ENCODE results near the gene PWWP2B.

Gene PWWP2B

DNA sequence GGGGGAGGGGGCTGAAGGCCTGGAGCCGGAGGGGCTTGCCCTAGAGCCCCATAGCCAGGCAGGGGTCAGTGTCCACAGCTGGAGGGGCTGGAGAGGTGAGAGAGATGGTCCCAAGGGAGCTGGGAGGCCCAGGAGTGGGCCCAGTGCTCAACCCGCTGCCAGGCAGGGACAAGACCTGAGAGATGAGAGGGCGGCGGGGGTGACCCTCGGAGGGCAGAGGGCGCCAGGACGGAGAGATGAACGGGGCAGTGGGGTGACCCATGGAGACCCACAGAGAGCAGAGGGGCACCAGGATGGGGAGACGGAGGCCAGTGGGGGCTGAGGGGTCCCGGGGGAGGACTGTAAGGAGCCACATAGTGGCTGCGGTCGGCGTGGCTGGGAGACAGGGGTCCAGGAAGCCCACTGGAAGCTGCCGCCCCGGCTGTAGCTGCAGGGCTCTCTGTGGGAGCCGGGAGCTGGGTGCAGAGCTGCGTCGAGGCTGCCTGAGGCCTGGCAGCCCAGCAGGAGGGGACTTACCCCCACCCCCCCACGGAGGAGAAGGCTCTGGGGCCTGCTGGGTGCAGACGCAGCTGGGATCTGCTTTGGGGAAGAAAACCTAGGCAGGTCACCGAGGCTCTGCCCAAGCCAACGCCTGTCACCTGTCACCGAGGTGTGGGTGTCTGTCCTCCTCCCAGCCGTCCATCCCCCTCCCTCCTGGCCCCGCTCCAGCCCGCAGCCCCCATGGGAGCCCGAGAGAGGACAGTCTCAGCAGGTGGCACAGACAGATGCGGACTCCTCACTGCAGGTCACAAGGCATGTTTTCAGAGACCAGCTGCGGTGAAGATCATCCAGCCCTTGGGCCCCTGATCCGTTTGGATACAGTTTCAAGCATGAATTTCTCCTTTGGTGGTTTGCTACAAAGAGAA, 25.1 kb downstream of the PWWP2B start:
- peak; percentile 52 for DNase-seq (ENCODE audit: low spot score)
- in situ Hi-C loops (cut with MboI; ENCODE audit: low pct_unique_long_range_greater_than_20kb, low sequenced_read_pairs, unreplicated experiment) = no loop called here
- TF ChIP-seq, protein P1, sequence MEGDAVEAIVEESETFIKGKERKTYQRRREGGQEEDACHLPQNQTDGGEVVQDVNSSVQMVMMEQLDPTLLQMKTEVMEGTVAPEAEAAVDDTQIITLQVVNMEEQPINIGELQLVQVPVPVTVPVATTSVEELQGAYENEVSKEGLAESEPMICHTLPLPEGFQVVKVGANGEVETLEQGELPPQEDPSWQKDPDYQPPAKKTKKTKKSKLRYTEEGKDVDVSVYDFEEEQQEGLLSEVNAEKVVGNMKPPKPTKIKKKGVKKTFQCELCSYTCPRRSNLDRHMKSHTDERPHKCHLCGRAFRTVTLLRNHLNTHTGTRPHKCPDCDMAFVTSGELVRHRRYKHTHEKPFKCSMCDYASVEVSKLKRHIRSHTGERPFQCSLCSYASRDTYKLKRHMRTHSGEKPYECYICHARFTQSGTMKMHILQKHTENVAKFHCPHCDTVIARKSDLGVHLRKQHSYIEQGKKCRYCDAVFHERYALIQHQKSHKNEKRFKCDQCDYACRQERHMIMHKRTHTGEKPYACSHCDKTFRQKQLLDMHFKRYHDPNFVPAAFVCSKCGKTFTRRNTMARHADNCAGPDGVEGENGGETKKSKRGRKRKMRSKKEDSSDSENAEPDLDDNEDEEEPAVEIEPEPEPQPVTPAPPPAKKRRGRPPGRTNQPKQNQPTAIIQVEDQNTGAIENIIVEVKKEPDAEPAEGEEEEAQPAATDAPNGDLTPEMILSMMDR (IDR thresholded peaks at IDR 0.05; ENCODE audit: extremely low read depth, insufficient read depth, missing control alignments) = no peak

GRCh38 chr10:132422903-132423825, 26.2 kb downstream of the PWWP2B start:
- DNase-seq (ENCODE audit: low spot score) = peak; percentile 49
- in situ Hi-C loops (cut with MboI; ENCODE audit: low pct_unique_long_range_greater_than_20kb, low sequenced_read_pairs, unreplicated experiment) = no loop called here
- TF ChIP-seq, protein P1 (IDR thresholded peaks at IDR 0.05; ENCODE audit: extremely low read depth, insufficient read depth, missing control alignments) = no peak

DNA sequence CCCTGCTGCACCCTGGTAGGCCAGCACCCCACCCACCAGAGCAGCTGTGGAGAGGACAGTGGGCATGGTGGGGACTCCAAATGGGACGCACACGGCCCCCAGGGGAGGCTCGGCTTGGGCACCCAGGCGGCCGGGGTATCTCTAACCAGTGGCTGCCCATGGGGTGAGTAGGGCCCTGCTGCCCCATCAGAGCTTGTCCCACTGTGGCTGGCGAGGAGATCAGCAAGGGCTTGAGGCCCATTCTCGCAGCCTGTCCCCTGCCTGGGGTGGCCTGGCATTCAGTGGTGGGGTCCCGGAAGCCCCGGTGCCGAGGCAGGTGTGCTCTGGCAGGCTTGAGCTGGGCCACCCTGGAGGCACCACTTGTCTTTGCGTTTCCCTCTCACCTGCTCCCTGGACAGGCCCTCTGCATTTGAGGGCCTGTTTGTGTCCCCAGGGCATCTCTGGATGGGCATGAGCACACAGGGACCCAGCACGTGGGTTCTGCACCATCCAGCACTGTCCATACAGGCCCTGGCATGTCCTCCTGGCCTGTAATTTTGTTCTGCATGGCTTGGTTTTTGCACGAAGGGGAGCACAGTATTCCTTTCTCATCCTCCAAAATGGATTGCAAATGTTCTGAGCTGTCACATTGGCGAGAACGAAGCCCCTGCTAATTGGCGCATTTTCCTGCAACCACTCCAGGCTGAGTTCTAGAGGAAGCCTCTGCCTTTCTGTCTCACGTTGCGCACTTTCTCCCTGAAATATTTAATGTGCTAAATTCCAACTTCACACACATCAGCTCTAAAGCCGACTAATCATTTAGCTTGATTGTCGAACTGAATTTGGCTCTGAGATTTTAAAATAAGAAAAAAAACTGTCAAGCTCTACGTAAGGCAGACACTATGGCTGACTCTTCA, 27.2 kb downstream of the PWWP2B start:
- TF ChIP-seq, protein P1 (IDR thresholded peaks at IDR 0.05; ENCODE audit: extremely low read depth, insufficient read depth, missing control alignments) = no peak
- in situ Hi-C loops (cut with MboI; ENCODE audit: low pct_unique_long_range_greater_than_20kb, low sequenced_read_pairs, unreplicated experiment) = no loop called here
- DNase-seq (ENCODE audit: low spot score) = no peak

DNA sequence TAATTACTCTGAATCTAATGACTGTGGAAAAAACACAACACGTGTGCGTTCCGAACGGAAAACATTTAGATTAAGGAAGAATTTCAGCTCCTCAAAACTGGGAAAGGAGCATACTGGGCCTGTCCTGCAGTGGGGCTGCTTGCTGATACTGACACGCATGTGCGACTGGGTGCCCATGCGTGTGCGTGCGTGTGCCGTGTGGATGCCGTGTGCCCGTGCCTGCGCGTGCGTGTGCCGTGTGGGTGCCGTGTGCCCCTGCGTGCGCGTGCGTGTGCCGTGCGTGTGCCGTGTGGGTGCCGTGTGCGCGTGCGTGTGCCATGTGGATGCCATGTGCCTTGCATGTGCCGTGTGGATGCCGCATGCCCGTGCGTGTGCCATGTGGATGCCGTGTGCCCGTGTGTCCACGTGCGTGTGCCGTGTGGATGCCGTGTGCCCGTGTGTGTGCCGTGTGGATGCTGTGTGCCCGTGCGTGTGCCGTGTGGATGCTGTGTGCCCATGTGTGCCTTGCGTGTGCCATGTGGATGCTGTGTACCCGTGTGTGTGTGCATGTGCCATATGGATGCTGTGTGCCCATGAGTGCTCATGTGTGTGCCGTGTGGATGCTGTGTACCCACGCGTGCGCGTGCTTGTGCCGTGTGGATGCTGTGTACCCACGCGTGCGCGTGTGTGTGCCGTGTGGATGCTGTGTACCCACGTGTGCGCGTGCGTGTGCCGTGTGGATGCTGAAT, 28.2 kb downstream of the PWWP2B start:
- no peak for DNase-seq (ENCODE audit: low spot score)
- in situ Hi-C loops (cut with MboI; ENCODE audit: low pct_unique_long_range_greater_than_20kb, low sequenced_read_pairs, unreplicated experiment) = no loop called here
- TF ChIP-seq, protein P1 (IDR thresholded peaks at IDR 0.05; ENCODE audit: extremely low read depth, insufficient read depth, missing control alignments) = no peak

DNA sequence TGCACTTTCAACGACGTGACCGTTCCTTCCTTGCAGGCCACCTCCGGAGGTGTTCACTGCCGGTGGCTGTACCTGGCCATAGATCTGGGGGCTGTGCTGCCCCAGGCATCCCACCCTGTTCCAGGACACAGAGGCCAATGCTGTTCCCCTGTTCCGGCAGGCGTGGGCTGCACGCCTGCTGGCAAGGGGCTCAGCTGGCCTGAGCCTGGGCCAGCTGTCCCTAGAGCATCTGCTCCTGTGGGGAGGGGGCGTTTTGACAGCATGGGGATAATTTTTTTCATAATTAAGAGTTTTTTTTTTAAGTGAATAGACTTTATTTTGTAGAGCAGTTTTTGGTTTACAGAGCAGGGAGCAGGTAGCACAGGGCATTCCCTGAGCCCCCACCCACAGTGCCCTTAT, 28.8 kb downstream of the PWWP2B start:
- no peak for DNase-seq (ENCODE audit: low spot score)
- TF ChIP-seq, protein P1 (IDR thresholded peaks at IDR 0.05; ENCODE audit: extremely low read depth, insufficient read depth, missing control alignments) = no peak

More for the DNA sequence above, 28.8 kb downstream of the PWWP2B start:
- in situ Hi-C loops (cut with MboI; ENCODE audit: low pct_unique_long_range_greater_than_20kb, low sequenced_read_pairs, unreplicated experiment) = no loop called here

Measured in GM13977 (cell line).